ENCODE results near the gene TACSTD2. TPM values are rescaled to one million over a fixed set of nuclear protein-coding genes. Genes with fewer than 3 reads are reported as not detected.
A peak's percentile ranks its signal among the peaks of the same experiment; 100 is the strongest.

Gene TACSTD2
- total RNA-seq, 4 donors from 2014 or later: 0.55 to 0.79 TPM; not detected in 2

GRCh38 chr1:58620926-58621325, 43.9 kb upstream of the TACSTD2 start:
- no peaks in the 10 kb centered on the region for H3K36me3 ChIP-seq
- intact Hi-C loops (cut with DNase I; ENCODE audit: low total_unique reads): no loop called here
- peaks cover 0 to 18% (median 13%) of the 10 kb centered on the region in 4 donors for H3K4me1 ChIP-seq
- no peak for DNase-seq
- no peaks in the 10 kb centered on the region for H3K27me3 ChIP-seq
- H3K27ac ChIP-seq: no peak overlapping the region
- in situ Hi-C loops (cut with MboI; ENCODE audit: low pct_ligation_motif_present in 1 of 4, low pct_unique_long_range_greater_than_20kb in 1 of 4, low sequenced_read_pairs in 3 of 4): no loop called here
- no peaks in the 10 kb centered on the region for H3K9me3 ChIP-seq
- no peak overlapping the region for H3K4me3 ChIP-seq
- 79% methylated on average over 3 to 5 of the region's 5 CpGs for WGBS, 2 donors (ENCODE audit: low coverage in 1 of 2)
- no peak for TF ChIP-seq EP300 (IDR thresholded peaks at IDR 0.05; ENCODE audit: low read depth)
- no peak for TF ChIP-seq CTCF (IDR thresholded peaks at IDR 0.05)
- TF ChIP-seq POLR2AphosphoS5 (IDR thresholded peaks at IDR 0.05): no peak
- no peak for TF ChIP-seq POLR2A (IDR thresholded peaks at IDR 0.05)

- in situ Hi-C loops (cut with MboI; ENCODE audit: low pct_ligation_motif_present in 1 of 4, low pct_unique_long_range_greater_than_20kb in 1 of 4, low sequenced_read_pairs in 3 of 4) (no loop called here), intact Hi-C loops (cut with DNase I; ENCODE audit: low total_unique reads) (no loop called here)
- no peaks in the 10 kb centered on the region for H3K36me3 ChIP-seq
- H3K27me3 ChIP-seq: no peaks in the 10 kb centered on the region
- H3K9me3 ChIP-seq: no peaks in the 10 kb centered on the region
- peak overlapping the region in 1 of 4 donors; percentile 21 for H3K27ac ChIP-seq
- H3K4me3 ChIP-seq: no peak overlapping the region
- peaks cover 0 to 18% (median 13%) of the 10 kb centered on the region in 4 donors for H3K4me1 ChIP-seq
- peak; percentile 42 for DNase-seq
- no peak for TF ChIP-seq POLR2AphosphoS5 (IDR thresholded peaks at IDR 0.05)
- no peak for TF ChIP-seq EP300 (IDR thresholded peaks at IDR 0.05; ENCODE audit: low read depth)
- TF ChIP-seq POLR2A (IDR thresholded peaks at IDR 0.05): no peak
- TF ChIP-seq CTCF (IDR thresholded peaks at IDR 0.05): no peak
- 52 to 57% methylated on average over 6 to 7 of the region's 7 CpGs for WGBS, 2 donors (ENCODE audit: low coverage in 1 of 2)
These were observed 43.2 kb upstream of the TACSTD2 start for GRCh38 chr1:58620259-58620658.

- Histone ChIP-seq H3K27ac (no peak overlapping the region), H3K4me3 (no peak overlapping the region), H3K27me3 (no peaks in the 10 kb centered on the region), H3K9me3 (no peaks in the 10 kb centered on the region), H3K36me3 (no peaks in the 10 kb centered on the region), H3K4me1 (peaks cover 0 to 18% (median 13%) of the 10 kb centered on the region in 4 donors)
- WGBS, 2 donors (ENCODE audit: low coverage in 1 of 2): 63 to 70% methylated on average over 4 to 5 of the region's 5 CpGs
- no peak for DNase-seq
- in situ Hi-C loops (cut with MboI; ENCODE audit: low pct_ligation_motif_present in 1 of 4, low pct_unique_long_range_greater_than_20kb in 1 of 4, low sequenced_read_pairs in 3 of 4): no loop called here
- TF ChIP-seq POLR2AphosphoS5 (IDR thresholded peaks at IDR 0.05) (no peak), EP300 (IDR thresholded peaks at IDR 0.05; ENCODE audit: low read depth) (no peak), POLR2A (IDR thresholded peaks at IDR 0.05) (no peak), CTCF (IDR thresholded peaks at IDR 0.05) (no peak)
- intact Hi-C loops (cut with DNase I; ENCODE audit: low total_unique reads): no loop called here
These were observed 42.4 kb upstream of the TACSTD2 start for GRCh38 chr1:58619286-58620054.

GRCh38 chr1:58618303-58618702, 41.3 kb upstream of the TACSTD2 start:
- no peak overlapping the region for H3K4me3 ChIP-seq
- intact Hi-C loops (cut with DNase I; ENCODE audit: low total_unique reads) (no loop called here), in situ Hi-C loops (cut with MboI; ENCODE audit: low pct_ligation_motif_present in 1 of 4, low pct_unique_long_range_greater_than_20kb in 1 of 4, low sequenced_read_pairs in 3 of 4) (no loop called here)
- no peaks in the 10 kb centered on the region for H3K9me3 ChIP-seq
- H3K27ac ChIP-seq: no peak overlapping the region
- no peaks in the 10 kb centered on the region for H3K27me3 ChIP-seq
- TF ChIP-seq POLR2A (IDR thresholded peaks at IDR 0.05): no peak
- no peak for TF ChIP-seq POLR2AphosphoS5 (IDR thresholded peaks at IDR 0.05)
- no peak for TF ChIP-seq CTCF (IDR thresholded peaks at IDR 0.05)
- TF ChIP-seq EP300 (IDR thresholded peaks at IDR 0.05; ENCODE audit: low read depth): no peak
- WGBS, 2 donors (ENCODE audit: low coverage in 1 of 2): 69% methylated on average over 2 of the region's 2 CpGs; no CpG with 5 or more reads in 1 of the 2 donors
- H3K36me3 ChIP-seq: no peaks in the 10 kb centered on the region
- peaks cover 0 to 18% (median 13%) of the 10 kb centered on the region in 4 donors for H3K4me1 ChIP-seq
- peak; percentile 18 for DNase-seq

Data from transverse colon (tissue), 4 donors.